Measurements from ENCODE around the gene NDUFAB1.

NDUFAB1 gene

GRCh38 chr16:23539984-23540816 is 55.9 kb downstream of the NDUFAB1 start:
- no peak for DNase-seq (ENCODE audit: low spot score)
- ChIA-PET POLR2A (ENCODE audit: low non-redundant PET) (no interaction called here), CTCF (interaction anchor here (0.6 to 0.7 kb wide), 2 partner anchors 16 to 133 kb away, joined by 4 read pairs; no protein-coding TSS in a partner anchor)
- H3K27ac ChIP-seq: peak overlapping the region; percentile 25; the same call in 1 of the 2 replicates
- no peak for TF ChIP-seq CTCF (conservative IDR thresholded peaks at IDR 0.05; ENCODE audit: low read depth)

GRCh38 chr16:23538919-23539278 is 57.2 kb downstream of the NDUFAB1 start:
- peak overlapping the region; percentile 59 for H3K27ac ChIP-seq

GRCh38 chr16:23537390-23537789 is 58.7 kb downstream of the NDUFAB1 start:
- DNase-seq (ENCODE audit: low spot score): no peak
- H3K27ac ChIP-seq: no peak overlapping the region
- ChIA-PET CTCF (no interaction called here), POLR2A (ENCODE audit: low non-redundant PET) (interaction anchor here (0.8 kb wide), 1 partner anchor 13 kb away, joined by 3 read pairs; no protein-coding TSS in a partner anchor)
- TF ChIP-seq CTCF (conservative IDR thresholded peaks at IDR 0.05; ENCODE audit: low read depth): no peak

More at GRCh38 chr16:23538919-23539278, 57.2 kb downstream of the NDUFAB1 start:
- no peak for TF ChIP-seq CTCF (conservative IDR thresholded peaks at IDR 0.05; ENCODE audit: low read depth)
- POLR2A ChIA-PET (ENCODE audit: low non-redundant PET): no interaction called here
- no peak for DNase-seq (ENCODE audit: low spot score)
- CTCF ChIA-PET: interaction anchor here (0.5 to 0.6 kb wide), 2 partner anchors 53 to 961 kb away, joined by 3 read pairs; no protein-coding TSS in a partner anchor

- H3K27ac ChIP-seq: peak overlapping the region; percentile 58
- no peak for TF ChIP-seq CTCF (conservative IDR thresholded peaks at IDR 0.05; ENCODE audit: low read depth)
- CTCF ChIA-PET: interaction anchor here (0.5 kb wide), 1 partner anchor 103 kb away, joined by 4 read pairs; no protein-coding TSS in a partner anchor
- POLR2A ChIA-PET (ENCODE audit: low non-redundant PET): no interaction called here
- DNase-seq (ENCODE audit: low spot score): no peak
Observed at GRCh38 chr16:23535901-23536300, 60.2 kb downstream of the NDUFAB1 start.

- no peak for TF ChIP-seq CTCF (conservative IDR thresholded peaks at IDR 0.05; ENCODE audit: low read depth)
- ChIA-PET POLR2A (ENCODE audit: low non-redundant PET) (no interaction called here), CTCF (interaction anchor here (0.6 kb wide), 1 partner anchor 532 kb away, joined by 3 read pairs; no protein-coding TSS in a partner anchor)
- H3K27ac ChIP-seq: peak overlapping the region; percentile 58
- no peak for DNase-seq (ENCODE audit: low spot score)
Observed at GRCh38 chr16:23534868-23535860, 61.0 kb downstream of the NDUFAB1 start.

GRCh38 chr16:23532448-23532847 is 63.7 kb downstream of the NDUFAB1 start:
- CTCF ChIA-PET: interaction anchor here (0.6 kb wide), 1 partner anchor 46 kb away, joined by 3 read pairs; no protein-coding TSS in a partner anchor

More at GRCh38 chr16:23532448-23532847, 63.7 kb downstream of the NDUFAB1 start:
- no peak for DNase-seq (ENCODE audit: low spot score)
- H3K27ac ChIP-seq: no peak overlapping the region
- no peak for TF ChIP-seq CTCF (conservative IDR thresholded peaks at IDR 0.05; ENCODE audit: low read depth)
- POLR2A ChIA-PET (ENCODE audit: low non-redundant PET): no interaction called here

Data from RWPE1 (cell line).